Measurements from ENCODE around the gene SPAG16.

The SPAG16 gene

DNA sequence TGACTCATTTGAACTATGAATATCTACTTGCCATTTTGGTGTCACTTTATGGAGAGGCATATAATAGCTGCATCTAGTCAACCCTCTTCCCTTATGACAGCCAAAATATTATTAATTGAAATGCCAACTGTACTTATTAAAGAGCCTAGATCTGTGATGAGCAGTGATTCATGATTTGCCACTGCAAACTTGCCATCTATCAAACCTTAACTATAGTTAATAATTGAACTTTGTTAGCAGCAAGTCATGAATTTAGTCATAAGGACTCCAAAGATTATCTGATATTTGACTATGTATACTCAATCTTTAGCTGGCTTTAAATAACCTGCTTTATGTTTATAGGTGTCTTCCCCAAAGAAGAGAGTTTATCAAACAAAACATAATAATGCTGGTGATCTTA is 1010.2 kb downstream of the SPAG16 start:
- TF ChIP-seq, protein P1, sequence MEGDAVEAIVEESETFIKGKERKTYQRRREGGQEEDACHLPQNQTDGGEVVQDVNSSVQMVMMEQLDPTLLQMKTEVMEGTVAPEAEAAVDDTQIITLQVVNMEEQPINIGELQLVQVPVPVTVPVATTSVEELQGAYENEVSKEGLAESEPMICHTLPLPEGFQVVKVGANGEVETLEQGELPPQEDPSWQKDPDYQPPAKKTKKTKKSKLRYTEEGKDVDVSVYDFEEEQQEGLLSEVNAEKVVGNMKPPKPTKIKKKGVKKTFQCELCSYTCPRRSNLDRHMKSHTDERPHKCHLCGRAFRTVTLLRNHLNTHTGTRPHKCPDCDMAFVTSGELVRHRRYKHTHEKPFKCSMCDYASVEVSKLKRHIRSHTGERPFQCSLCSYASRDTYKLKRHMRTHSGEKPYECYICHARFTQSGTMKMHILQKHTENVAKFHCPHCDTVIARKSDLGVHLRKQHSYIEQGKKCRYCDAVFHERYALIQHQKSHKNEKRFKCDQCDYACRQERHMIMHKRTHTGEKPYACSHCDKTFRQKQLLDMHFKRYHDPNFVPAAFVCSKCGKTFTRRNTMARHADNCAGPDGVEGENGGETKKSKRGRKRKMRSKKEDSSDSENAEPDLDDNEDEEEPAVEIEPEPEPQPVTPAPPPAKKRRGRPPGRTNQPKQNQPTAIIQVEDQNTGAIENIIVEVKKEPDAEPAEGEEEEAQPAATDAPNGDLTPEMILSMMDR (conservative IDR thresholded peaks at IDR 0.05) = no peak
- H3K27ac ChIP-seq = no peak overlapping the region

- TF ChIP-seq, protein P1 (conservative IDR thresholded peaks at IDR 0.05) = no peak
- H3K27ac ChIP-seq = no peak overlapping the region
Observed at GRCh38 chr2:214297423-214297822, 1013.2 kb downstream of the SPAG16 start.

DNA sequence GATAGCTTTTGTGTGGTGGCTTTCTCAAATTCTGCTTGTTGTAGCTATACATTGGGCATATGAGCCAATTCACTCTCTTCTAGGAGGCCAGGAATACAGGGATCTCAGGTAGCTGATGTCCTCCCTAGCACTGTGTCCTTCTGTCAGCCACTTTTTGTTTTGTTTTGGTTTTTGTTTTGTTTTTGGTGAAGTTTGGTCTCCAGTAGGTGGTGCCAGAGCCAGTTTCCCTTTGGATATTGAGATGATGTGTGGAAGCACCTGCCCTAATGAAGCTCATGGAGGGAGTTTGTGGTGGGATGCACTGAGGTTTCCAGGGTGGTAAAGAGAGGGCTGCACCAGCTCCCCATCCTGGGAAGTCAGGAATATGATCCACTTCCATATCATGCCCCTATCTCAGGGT is 1026.1 kb downstream of the SPAG16 start:
- TF ChIP-seq, protein P1 (conservative IDR thresholded peaks at IDR 0.05) = peak; percentile 67
- H3K27ac ChIP-seq = no peak overlapping the region

- TF ChIP-seq, protein P1 (conservative IDR thresholded peaks at IDR 0.05) = no peak
- H3K27ac ChIP-seq = no peak overlapping the region
Observed at GRCh38 chr2:214311031-214311533, 1026.8 kb downstream of the SPAG16 start.

DNA sequence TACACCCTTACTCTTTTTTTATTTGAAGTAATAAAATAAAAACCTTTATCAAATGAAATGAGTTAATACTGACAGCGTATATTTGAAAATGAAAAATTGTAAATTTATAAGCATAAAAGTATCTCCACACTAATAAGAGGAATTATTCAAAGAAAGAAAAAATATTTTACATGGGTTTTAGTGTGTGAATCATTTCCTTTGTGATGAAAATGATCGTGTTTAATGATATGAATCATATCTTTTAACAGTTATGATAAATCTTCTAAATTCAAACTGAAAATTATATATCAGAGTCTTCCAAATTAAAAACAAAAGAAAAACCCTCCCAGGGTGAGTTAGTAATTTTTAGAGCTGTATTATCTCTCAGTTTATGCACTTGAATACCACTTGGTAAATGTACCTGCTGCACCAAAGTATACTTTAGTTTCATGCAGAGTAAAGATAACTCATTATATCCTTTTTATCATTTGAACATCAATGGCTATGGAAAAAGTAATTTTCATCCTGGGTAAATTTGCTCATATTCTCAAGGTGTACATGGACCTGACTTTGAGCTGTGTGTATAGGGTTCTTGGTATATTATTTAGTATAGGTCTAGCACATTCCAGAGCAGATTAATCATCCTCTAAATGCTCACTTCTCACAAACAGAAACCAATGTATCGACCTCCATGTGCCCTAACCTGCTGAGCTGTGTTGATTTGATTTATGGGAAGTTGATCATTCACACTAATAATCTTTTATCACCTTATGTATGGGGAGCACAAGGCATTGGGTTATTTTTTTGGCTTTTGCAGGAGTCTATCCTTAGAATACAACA is 1027.9 kb downstream of the SPAG16 start:
- TF ChIP-seq, protein P1 (conservative IDR thresholded peaks at IDR 0.05) = no peak
- H3K27ac ChIP-seq = no peak overlapping the region

GRCh38 chr2:214315324-214315723 is 1031.1 kb downstream of the SPAG16 start:
- no peak overlapping the region for H3K27ac ChIP-seq
- TF ChIP-seq, protein P1 (conservative IDR thresholded peaks at IDR 0.05) = no peak

DNA sequence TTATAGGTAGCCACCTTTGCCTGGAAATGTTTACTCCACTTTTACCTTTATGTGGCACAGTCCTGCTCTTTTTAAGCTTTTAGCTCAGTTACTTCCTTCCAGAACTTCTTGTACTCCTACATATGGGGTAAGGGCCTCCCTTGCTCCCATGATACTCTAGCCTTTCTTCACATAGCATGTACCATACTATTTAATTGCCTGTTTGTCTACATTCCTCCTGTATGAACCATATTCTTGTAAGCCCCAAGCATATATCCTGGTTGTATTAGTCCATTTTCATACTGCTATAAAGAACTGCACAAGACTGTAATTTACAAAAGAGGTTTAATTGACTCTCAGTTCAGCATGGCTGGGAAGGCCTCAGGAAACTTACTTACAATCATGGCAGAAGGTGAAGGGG is 1035.9 kb downstream of the SPAG16 start:
- TF ChIP-seq, protein P1 (conservative IDR thresholded peaks at IDR 0.05) = no peak
- no peak overlapping the region for H3K27ac ChIP-seq
